Measurements from ENCODE around the gene ESRRB.

DNA sequence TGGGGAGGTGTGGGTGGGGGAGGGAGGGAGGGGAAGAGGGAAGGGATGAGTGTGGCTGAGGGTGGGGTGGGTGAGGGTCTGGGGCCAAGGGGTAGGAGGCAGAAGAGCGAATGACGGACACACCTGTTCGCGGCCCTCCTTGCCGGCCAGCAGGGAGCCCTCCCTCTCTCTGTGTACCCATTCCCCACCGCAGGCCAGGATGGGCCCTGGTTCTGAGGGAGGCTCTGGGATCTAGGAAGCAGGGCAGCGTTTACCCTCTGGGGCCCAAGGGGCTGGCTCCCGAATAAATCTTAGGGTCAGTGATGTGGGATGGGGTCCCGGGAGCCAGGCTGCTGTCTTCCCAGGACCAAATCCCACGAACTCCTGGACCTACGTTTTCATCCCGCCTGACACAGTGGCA is 46.0 kb upstream of the ESRRB start:
- TF ChIP-seq POLR2A (IDR thresholded peaks at IDR 0.05), result no peak
- TF ChIP-seq CTCF (IDR thresholded peaks at IDR 0.05), result no peak

All from vagina (tissue), 2 donors.